Measurements from ENCODE around the gene ELK4. TPM values are rescaled to one million over a fixed set of nuclear protein-coding genes. Genes with fewer than 3 reads are reported as not detected.

The ELK4 gene
- total and polyA plus RNA-seq, 2 of the 13 experiments (the other 11 are each of a cell fraction or from before 2014, with no cell fraction given): 8.3 to 13.1 TPM

- TF ChIP-seq ARID5B (CRISPR knock-in tag; IDR thresholded peaks at IDR 0.05): peak; percentile 72
- 0 out of 2 replicates have a peak, but pooled peaks have one; percentile 21 for TF ChIP-seq BCL3 (CRISPR knock-in tag; IDR thresholded peaks at IDR 0.05)
- no peak for TF ChIP-seq SCMH1 (CRISPR knock-in tag; IDR thresholded peaks at IDR 0.05; ENCODE audit: borderline replicate concordance)
- peak; percentile 99 for TF ChIP-seq ZBTB7B (CRISPR knock-in tag; IDR thresholded peaks at IDR 0.05)
- TF ChIP-seq THAP7 (CRISPR knock-in tag; IDR thresholded peaks at IDR 0.05): no peak
- TF ChIP-seq NFE2L2 (IDR thresholded peaks at IDR 0.05; ENCODE audit: low read length): no peak
- TF ChIP-seq ZNF557 (CRISPR knock-in tag; IDR thresholded peaks at IDR 0.05): no peak
- no peak for TF ChIP-seq ZNF367 (CRISPR knock-in tag; IDR thresholded peaks at IDR 0.05; ENCODE audit: borderline replicate concordance)
- no peak for TF ChIP-seq HMGXB3 (CRISPR knock-in tag; IDR thresholded peaks at IDR 0.05; ENCODE audit: borderline replicate concordance)
- peak; percentile 50; the same call in 1 of the 2 replicates for TF ChIP-seq ZNF574 (CRISPR knock-in tag; IDR thresholded peaks at IDR 0.05)
- no peak for TF ChIP-seq ELF3 (CRISPR knock-in tag; IDR thresholded peaks at IDR 0.05)
- no peak for TF ChIP-seq SOX6 (IDR thresholded peaks at IDR 0.05)
- TF ChIP-seq SOX6 (CRISPR knock-in tag; IDR thresholded peaks at IDR 0.05): peak; percentile 78
- no peak for TF ChIP-seq SP4 (CRISPR knock-in tag; IDR thresholded peaks at IDR 0.05)
- TF ChIP-seq NR0B2 (CRISPR knock-in tag; IDR thresholded peaks at IDR 0.05): 0 out of 2 replicates have a peak, but pooled peaks have one; percentile 32
- TF ChIP-seq NR2F2 (IDR thresholded peaks at IDR 0.05; ENCODE audit: borderline replicate concordance, low read depth): 0 out of 2 replicates have a peak, but pooled peaks have one; percentile 59
- TF ChIP-seq ARNTL (CRISPR knock-in tag; IDR thresholded peaks at IDR 0.05): 0 out of 2 replicates have a peak, but pooled peaks have one; percentile 50
These were observed 44.2 kb upstream of the ELK4 start (continued) for GRCh38 chr1:205676002-205676401.
